K562 (cell line): ENCODE data around the gene ARHGAP25. TPM values are rescaled to one million over a fixed set of nuclear protein-coding genes. Genes with fewer than 3 reads are reported as not detected.

Experiments used
- BCL6 ChIP-seq: fragments of 250-450 bp; sonication (Bioruptor Pico); IDR thresholded peaks from 2 replicates; pipeline ENCODE4 v1.4.0; 2020
- BRD9 ChIP-seq: fragments of 450-650 bp; IDR thresholded peaks from 2 replicates; pipeline ENCODE4 v1.6.1; 2018; ENCODE audit warnings: low read depth; ENCODE audit not compliant: partially characterized antibody
- DDX20 ChIP-seq: fragments of 450-650 bp; IDR thresholded peaks from 2 replicates; pipeline ENCODE4 v1.6.1; 2016; ENCODE audit warnings: missing genetic modification characterization, low read depth, mild to moderate bottlenecking, missing compliant biosample characterization, moderate library complexity
- NFRKB ChIP-seq: fragments of 450-650 bp; IDR thresholded peaks from 2 replicates; pipeline ENCODE4 v1.6.1; 2016; ENCODE audit warnings: low read depth
- PCBP2 ChIP-seq: fragments of 200-400 bp; formaldehyde crosslinking; IDR thresholded peaks from 2 replicates; pipeline ENCODE4 v1.6.1; 2018; ENCODE audit warnings: low read length, low read depth, mild to moderate bottlenecking, moderate library complexity; ENCODE audit not compliant: poor library complexity, severe bottlenecking
- RNF2 ChIP-seq: sonication (generic); IDR thresholded peaks from 2 replicates; pipeline ENCODE4 v1.6.1; 2016
- SOX6 ChIP-seq: fragments of 450-650 bp; IDR thresholded peaks from 2 replicates; pipeline ENCODE4 v1.6.1; 2014; ENCODE audit warnings: mild to moderate bottlenecking
- SP1 ChIP-seq: sonication (generic); formaldehyde crosslinking; IDR thresholded peaks from 2 replicates; pipeline ENCODE4 v1.8.1; 2022; ENCODE audit warnings: mild to moderate bottlenecking, missing genetic modification reagents
- ZBTB7A ChIP-seq: IDR thresholded peaks from 2 replicates; pipeline ENCODE4 v1.6.1; 2011; ENCODE audit warnings: low read depth, mild to moderate bottlenecking, low read length, moderate library complexity, borderline replicate concordance; ENCODE audit not compliant: control insufficient read depth
- ZC3H4 ChIP-seq: sonication (generic); formaldehyde crosslinking; IDR thresholded peaks from 2 replicates; pipeline ENCODE4 v1.9.0; 2021; ENCODE audit warnings: missing genetic modification reagents, borderline replicate concordance
- ZNF165 ChIP-seq: fragments of 250-450 bp; sonication (Bioruptor Pico); IDR thresholded peaks from 2 replicates; pipeline ENCODE4 v1.4.0; 2020; ENCODE audit warnings: borderline replicate concordance
- ZNF384 ChIP-seq: IDR thresholded peaks from 2 replicates; pipeline ENCODE4 v1.6.1; 2012; ENCODE audit warnings: low read depth, low read length, improper control_type of control experiment
- ZNF740 ChIP-seq, 3 experiments: fragments of 200-800 bp in 1 of 3; sonication (Bioruptor generic) in 1 of 3; sonication (generic) in 1 of 3; formaldehyde crosslinking in 1 of 3; IDR thresholded peaks; 2 replicates each; pipeline versions ENCODE4 v1.6.1 to v1.8.0; 2016 to 2022; ENCODE audit warnings: mild to moderate bottlenecking in 2 of 3, missing compliant biosample characterization in 2 of 3, missing genetic modification characterization in 2 of 3, missing genetic modification reagents in 1 of 3
- polyA plus RNA-seq, 8 experiments: library from polyadenylated mRNA; depleted of rRNA in 4 of 8; stranded (reverse) in 5 of 8; unstranded in 3 of 8; fragments of >200 nt; fragmentation: Nextera tagmentation in 2 of 8; fragmentation: Illumina TruSeq in 1 of 8; extraction: Ambion mirVana in 2 of 8; extraction: Trizol in 1 of 8; gene quantifications; 2 replicates each; pipeline versions ENCODE4 v1.2.1 to v1.2.3, GENCODE V29; 2011 to 2014; ENCODE audit warnings: inconsistent platforms in 1 of 8, missing spikeins in 1 of 8
- total RNA-seq, 7 experiments: library from RNA; depleted of rRNA in 6 of 7; stranded (reverse); fragments of >200 nt in 6 of 7; fragmentation: Illumina TruSeq in 2 of 7; extraction: Trizol in 2 of 7; gene quantifications; 2 replicates each; pipeline versions ENCODE4 v1.2.1 to v1.2.3, GENCODE V29; 2011 to 2021; ENCODE audit warnings: low replicate concordance in 1 of 7
- TF ChIP-seq, protein P1 (sequence below), 2 experiments: fragments of 450-650 bp in 1 of 2; sonication (generic) in 1 of 2; formaldehyde crosslinking in 1 of 2; IDR thresholded peaks; 2 replicates each; pipeline versions ENCODE4 v1.7.1 to v1.9.0; 2016 to 2022; ENCODE audit warnings: inconsistent platforms in 1 of 2, mild to moderate bottlenecking in 1 of 2, missing genetic modification reagents in 1 of 2
- TF ChIP-seq, protein P2 (sequence below): fragments of 250-450 bp; sonication (Bioruptor Pico); IDR thresholded peaks from 2 replicates; pipeline ENCODE4 v1.5.0; 2021; ENCODE audit warnings: mild to moderate bottlenecking, moderate library complexity

ARHGAP25 gene
- total and polyA plus RNA-seq, 9 of the 15 experiments (the other 6 are each of a cell fraction or from before 2014, with no cell fraction given) = 4.9 to 14.8 (median 10.7) TPM

DNA sequence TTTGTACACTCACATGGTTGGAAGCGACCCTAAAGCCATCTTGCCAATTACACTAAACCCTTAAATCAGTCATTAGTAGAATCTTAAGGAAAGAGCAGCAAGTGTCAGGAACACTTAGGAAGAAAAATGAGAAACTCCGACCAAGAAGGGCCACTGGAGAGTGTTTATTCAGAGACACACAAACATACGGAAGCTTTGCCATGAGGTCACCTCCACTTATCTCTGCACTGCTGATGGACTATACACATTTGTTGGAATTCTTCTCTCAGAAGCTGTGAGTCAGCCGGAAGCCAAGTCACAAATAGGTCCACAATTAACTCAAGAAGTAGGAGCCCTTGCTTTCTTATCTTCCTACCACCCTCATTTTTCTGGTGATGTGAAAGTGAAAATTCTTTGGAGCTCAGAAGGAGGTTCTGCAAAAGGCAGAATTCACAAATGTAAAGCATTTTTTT is 115.0 kb downstream of the ARHGAP25 start (continued):
- TF ChIP-seq PCBP2 (no peak), BRD9 (peak; percentile 19), SP1 (CRISPR knock-in tag) (no peak), ZC3H4 (CRISPR knock-in tag) (no peak), ZBTB7A (no peak), ZNF384 (no peak), SOX6 (peak; percentile 76), DDX20 (tag) (no peak; the same call in 1 of the 2 replicates), BCL6 (CRISPR knock-in tag) (no peak), ZNF740 (CRISPR knock-in tag; IDR thresholded peaks at IDR 0.05) (no peak), ZNF740 (tag; IDR thresholded peaks at IDR 0.05) (no peak), RNF2 (peak; percentile 58; the same call in 1 of the 2 replicates), NFRKB (peak; percentile 68; the same call in 1 of the 2 replicates), ZNF165 (CRISPR knock-in tag) (no peak)
- TF ChIP-seq, protein P1, sequence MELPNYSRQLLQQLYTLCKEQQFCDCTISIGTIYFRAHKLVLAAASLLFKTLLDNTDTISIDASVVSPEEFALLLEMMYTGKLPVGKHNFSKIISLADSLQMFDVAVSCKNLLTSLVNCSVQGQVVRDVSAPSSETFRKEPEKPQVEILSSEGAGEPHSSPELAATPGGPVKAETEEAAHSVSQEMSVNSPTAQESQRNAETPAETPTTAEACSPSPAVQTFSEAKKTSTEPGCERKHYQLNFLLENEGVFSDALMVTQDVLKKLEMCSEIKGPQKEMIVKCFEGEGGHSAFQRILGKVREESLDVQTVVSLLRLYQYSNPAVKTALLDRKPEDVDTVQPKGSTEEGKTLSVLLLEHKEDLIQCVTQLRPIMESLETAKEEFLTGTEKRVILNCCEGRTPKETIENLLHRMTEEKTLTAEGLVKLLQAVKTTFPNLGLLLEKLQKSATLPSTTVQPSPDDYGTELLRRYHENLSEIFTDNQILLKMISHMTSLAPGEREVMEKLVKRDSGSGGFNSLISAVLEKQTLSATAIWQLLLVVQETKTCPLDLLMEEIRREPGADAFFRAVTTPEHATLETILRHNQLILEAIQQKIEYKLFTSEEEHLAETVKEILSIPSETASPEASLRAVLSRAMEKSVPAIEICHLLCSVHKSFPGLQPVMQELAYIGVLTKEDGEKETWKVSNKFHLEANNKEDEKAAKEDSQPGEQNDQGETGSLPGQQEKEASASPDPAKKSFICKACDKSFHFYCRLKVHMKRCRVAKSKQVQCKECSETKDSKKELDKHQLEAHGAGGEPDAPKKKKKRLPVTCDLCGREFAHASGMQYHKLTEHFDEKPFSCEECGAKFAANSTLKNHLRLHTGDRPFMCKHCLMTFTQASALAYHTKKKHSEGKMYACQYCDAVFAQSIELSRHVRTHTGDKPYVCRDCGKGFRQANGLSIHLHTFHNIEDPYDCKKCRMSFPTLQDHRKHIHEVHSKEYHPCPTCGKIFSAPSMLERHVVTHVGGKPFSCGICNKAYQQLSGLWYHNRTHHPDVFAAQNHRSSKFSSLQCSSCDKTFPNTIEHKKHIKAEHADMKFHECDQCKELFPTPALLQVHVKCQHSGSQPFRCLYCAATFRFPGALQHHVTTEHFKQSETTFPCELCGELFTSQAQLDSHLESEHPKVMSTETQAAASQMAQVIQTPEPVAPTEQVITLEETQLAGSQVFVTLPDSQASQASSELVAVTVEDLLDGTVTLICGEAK (IDR thresholded peaks at IDR 0.05) = peak; percentile 70
- TF ChIP-seq, protein P1 (CRISPR knock-in tag; IDR thresholded peaks at IDR 0.05) = no peak
- TF ChIP-seq, protein P2, sequence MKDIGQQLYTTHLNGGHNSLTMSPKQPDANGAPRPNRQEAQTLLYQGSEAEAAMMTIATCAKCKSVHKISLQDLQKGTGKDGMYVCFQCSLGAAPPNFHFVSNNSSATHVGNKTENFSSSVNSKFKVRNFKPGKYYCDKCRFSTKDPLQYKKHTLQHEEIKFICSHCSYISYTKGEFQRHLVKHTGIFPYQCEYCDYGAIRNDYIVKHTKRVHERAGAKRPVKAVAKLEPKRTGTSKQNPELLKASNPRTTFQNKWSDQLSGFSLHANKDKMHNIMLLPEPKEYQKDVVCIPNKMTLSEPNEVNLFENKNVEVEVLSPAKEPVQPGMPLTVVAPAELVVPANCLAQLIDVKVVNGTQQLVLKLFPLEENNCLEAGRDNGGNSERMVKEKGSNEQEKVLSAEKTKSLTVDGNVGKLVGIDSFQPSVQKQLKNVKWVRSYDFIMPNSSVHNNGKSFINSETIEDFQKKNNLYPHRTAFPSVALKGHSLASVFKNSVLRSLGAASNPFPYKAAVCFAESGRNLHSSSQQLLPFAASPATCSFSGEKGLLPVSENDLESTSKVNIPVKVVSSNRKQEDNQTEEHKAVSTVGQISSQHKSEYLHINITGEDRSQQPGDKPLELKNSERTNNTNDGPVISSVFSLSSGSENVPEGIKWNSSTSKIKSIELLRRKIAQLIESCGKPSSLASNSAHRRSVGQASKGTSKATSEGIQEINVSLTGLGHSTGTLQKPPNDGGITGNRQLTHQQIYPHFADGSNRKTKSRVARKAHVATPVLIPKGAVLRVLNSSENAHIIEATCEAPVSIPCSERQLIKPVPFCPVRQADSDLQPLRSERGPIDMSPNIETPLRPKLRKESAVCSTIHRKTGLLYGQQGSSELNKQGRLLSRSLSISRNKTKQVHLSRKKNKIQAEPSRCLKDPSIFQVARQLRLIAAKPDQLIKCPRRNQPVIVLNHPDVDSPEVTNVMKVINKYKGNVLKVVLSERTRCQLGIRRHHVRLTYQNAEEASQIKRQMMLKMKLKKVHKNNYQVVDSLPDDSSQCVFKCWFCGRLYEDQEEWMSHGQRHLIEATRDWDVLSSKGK (CRISPR knock-in tag) = no peak
